ENCODE measurements around the gene HPD.

The HPD gene

DNA sequence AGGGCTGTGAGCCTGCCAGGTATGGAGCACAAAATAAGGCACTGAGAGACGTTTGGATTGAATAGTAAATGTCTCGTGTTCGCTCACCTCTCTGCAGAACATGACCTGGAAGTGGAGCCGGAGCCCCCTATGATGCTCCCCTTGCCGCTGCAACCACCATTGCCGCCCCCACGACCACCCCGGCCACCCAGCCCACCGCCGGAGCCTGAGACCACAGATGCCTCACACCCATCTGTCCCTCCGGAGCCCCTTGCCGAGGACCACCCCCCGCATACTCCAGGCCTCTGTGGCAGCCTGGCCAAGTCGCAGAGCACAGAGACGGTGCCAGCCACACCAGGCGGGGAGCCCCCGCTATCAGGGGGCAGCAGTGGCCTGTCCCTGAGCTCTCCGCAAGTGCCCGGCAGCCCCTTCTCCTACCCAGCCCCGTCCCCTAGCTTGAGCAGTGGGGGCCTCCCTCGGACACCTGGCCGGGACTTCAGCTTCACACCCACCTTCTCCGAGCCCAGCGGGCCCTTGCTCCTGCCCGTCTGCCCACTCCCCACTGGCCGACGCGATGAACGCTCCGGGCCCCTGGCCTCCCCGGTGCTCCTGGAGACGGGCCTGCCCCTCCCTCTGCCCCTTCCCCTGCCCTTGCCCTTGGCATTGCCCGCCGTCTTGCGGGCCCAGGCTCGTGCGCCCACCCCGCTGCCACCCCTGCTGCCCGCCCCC, 36.1 kb downstream of the HPD start:
- ATAC-seq, result no peak
- TF ChIP-seq, protein P1, sequence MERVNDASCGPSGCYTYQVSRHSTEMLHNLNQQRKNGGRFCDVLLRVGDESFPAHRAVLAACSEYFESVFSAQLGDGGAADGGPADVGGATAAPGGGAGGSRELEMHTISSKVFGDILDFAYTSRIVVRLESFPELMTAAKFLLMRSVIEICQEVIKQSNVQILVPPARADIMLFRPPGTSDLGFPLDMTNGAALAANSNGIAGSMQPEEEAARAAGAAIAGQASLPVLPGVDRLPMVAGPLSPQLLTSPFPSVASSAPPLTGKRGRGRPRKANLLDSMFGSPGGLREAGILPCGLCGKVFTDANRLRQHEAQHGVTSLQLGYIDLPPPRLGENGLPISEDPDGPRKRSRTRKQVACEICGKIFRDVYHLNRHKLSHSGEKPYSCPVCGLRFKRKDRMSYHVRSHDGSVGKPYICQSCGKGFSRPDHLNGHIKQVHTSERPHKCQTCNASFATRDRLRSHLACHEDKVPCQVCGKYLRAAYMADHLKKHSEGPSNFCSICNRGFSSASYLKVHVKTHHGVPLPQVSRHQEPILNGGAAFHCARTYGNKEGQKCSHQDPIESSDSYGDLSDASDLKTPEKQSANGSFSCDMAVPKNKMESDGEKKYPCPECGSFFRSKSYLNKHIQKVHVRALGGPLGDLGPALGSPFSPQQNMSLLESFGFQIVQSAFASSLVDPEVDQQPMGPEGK (CRISPR knock-in tag; IDR thresholded peaks at IDR 0.05; ENCODE audit: borderline replicate concordance), result no peak
- TF ChIP-seq TOX (CRISPR knock-in tag; IDR thresholded peaks at IDR 0.05; ENCODE audit: borderline replicate concordance), result no peak

DNA sequence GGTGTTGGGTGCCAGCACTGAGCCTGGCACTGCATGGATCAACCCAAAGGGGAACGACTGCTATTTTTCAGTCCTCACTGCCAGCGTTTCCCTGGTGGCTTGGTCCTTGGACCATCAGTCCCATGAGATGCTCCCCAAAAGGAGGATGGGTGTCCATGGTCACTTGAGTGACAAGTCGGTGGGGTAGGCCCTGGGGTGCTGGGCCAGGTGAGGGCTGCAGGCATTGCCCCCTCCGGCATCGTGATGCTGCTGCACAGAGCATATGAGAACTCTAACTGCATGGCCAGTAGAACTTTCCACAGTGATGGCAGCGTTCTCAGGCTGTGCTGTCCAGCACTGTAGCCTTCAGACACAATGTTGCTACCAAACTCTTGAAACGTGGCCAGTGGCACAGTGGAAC, 38.6 kb downstream of the HPD start:
- no peak for ATAC-seq
- TF ChIP-seq ZC3H10 (CRISPR knock-in tag; IDR thresholded peaks at IDR 0.05) (no peak), ZNF565 (CRISPR knock-in tag; conservative IDR thresholded peaks at IDR 0.05; ENCODE audit: low read depth) (no peak), TOX (CRISPR knock-in tag; IDR thresholded peaks at IDR 0.05; ENCODE audit: borderline replicate concordance) (no peak), GLIS3 (CRISPR knock-in tag; IDR thresholded peaks at IDR 0.05) (no peak), ZFP30 (CRISPR knock-in tag; IDR thresholded peaks at IDR 0.05) (no peak), TCF4 (CRISPR knock-in tag; IDR thresholded peaks at IDR 0.05; ENCODE audit: borderline replicate concordance) (no peak), RARB (CRISPR knock-in tag; IDR thresholded peaks at IDR 0.05) (no peak)
- TF ChIP-seq, protein P2, sequence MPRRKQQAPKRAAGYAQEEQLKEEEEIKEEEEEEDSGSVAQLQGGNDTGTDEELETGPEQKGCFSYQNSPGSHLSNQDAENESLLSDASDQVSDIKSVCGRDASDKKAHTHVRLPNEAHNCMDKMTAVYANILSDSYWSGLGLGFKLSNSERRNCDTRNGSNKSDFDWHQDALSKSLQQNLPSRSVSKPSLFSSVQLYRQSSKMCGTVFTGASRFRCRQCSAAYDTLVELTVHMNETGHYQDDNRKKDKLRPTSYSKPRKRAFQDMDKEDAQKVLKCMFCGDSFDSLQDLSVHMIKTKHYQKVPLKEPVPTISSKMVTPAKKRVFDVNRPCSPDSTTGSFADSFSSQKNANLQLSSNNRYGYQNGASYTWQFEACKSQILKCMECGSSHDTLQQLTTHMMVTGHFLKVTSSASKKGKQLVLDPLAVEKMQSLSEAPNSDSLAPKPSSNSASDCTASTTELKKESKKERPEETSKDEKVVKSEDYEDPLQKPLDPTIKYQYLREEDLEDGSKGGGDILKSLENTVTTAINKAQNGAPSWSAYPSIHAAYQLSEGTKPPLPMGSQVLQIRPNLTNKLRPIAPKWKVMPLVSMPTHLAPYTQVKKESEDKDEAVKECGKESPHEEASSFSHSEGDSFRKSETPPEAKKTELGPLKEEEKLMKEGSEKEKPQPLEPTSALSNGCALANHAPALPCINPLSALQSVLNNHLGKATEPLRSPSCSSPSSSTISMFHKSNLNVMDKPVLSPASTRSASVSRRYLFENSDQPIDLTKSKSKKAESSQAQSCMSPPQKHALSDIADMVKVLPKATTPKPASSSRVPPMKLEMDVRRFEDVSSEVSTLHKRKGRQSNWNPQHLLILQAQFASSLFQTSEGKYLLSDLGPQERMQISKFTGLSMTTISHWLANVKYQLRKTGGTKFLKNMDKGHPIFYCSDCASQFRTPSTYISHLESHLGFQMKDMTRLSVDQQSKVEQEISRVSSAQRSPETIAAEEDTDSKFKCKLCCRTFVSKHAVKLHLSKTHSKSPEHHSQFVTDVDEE (CRISPR knock-in tag; IDR thresholded peaks at IDR 0.05), result no peak
- TF ChIP-seq, protein P3, sequence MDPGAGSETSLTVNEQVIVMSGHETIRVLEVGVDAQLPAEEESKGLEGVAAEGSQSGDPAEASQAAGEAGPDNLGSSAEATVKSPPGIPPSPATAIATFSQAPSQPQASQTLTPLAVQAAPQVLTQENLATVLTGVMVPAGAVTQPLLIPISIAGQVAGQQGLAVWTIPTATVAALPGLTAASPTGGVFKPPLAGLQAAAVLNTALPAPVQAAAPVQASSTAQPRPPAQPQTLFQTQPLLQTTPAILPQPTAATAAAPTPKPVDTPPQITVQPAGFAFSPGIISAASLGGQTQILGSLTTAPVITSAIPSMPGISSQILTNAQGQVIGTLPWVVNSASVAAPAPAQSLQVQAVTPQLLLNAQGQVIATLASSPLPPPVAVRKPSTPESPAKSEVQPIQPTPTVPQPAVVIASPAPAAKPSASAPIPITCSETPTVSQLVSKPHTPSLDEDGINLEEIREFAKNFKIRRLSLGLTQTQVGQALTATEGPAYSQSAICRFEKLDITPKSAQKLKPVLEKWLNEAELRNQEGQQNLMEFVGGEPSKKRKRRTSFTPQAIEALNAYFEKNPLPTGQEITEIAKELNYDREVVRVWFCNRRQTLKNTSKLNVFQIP (CRISPR knock-in tag; IDR thresholded peaks at IDR 0.05; ENCODE audit: borderline replicate concordance, low read depth), result no peak

DNA sequence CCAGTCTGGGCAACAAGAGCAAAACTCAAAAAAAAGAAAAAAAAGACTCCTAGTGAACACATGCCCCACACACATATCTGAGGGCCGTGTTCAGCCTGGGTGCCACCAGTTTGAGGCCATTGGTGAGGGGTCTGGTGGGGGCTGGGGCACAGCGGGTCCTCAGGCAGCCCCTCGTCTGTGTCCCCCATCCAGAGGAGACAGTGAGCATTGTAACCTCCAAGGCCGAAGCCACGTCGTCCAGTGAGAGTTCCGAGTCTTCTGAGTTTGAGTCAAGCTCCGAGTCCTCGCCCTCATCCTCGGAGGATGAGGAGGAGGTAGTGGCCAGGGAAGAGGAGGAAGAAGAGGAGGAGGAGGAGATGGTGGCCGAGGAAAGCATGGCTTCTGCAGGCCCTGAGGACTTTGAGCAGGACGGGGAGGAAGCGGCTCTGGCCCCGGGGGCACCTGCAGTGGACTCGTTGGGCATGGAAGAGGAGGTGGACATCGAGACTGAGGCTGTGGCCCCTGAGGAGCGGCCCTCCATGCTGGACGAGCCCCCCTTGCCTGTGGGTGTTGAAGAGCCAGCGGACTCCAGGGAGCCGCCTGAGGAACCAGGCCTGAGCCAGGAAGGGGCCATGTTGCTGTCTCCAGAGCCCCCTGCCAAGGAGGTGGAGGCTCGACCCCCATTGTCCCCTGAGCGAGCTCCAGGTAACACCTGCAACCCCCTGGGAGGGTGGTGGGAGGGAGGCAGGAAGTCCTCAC, 39.3 kb downstream of the HPD start:
- no peak for ATAC-seq
- TF ChIP-seq ZNF8 (CRISPR knock-in tag; IDR thresholded peaks at IDR 0.05), result no peak
- TF ChIP-seq GLIS3 (CRISPR knock-in tag; IDR thresholded peaks at IDR 0.05), result no peak
- no peak for TF ChIP-seq RARB (CRISPR knock-in tag; IDR thresholded peaks at IDR 0.05)
- TF ChIP-seq BACH2 (CRISPR knock-in tag; IDR thresholded peaks at IDR 0.05; ENCODE audit: borderline replicate concordance), result no peak
- TF ChIP-seq ZFP30 (CRISPR knock-in tag; IDR thresholded peaks at IDR 0.05), result no peak
- TF ChIP-seq, protein P1 (CRISPR knock-in tag; IDR thresholded peaks at IDR 0.05; ENCODE audit: borderline replicate concordance), result no peak
- no peak for TF ChIP-seq ESRRG (CRISPR knock-in tag; IDR thresholded peaks at IDR 0.05)
- no peak for TF ChIP-seq ISL1 (CRISPR knock-in tag; IDR thresholded peaks at IDR 0.05)
- TF ChIP-seq OSR1 (CRISPR knock-in tag; IDR thresholded peaks at IDR 0.05), result no peak
- TF ChIP-seq PPARA (CRISPR knock-in tag; IDR thresholded peaks at IDR 0.05; ENCODE audit: borderline replicate concordance), result no peak
- TF ChIP-seq TCF4 (CRISPR knock-in tag; IDR thresholded peaks at IDR 0.05; ENCODE audit: borderline replicate concordance), result no peak
- TF ChIP-seq TOX (CRISPR knock-in tag; IDR thresholded peaks at IDR 0.05; ENCODE audit: borderline replicate concordance), result no peak

DNA sequence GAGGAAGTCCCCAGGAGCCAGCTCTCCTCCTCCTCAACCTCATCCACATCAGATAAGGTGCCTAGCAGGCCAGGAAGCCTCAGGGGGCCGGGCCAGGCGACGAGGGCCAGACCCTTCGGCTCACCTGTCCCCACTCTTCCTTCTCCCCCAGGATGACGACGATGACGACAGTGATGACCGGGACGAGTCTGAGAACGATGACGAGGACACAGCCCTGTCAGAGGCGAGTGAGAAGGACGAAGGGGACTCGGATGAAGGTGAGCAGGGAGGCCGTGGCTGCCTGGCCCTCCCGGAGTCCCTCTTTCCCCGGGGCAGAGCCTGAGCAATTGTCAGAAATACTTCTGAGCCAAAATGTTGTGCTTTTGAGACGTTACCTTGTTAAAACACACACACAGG, 41.0 kb downstream of the HPD start:
- ATAC-seq, result no peak
- TF ChIP-seq TCF4 (CRISPR knock-in tag; IDR thresholded peaks at IDR 0.05; ENCODE audit: borderline replicate concordance), result no peak
